ENCODE data around the gene EXOC3. TPM values are rescaled to one million over a fixed set of nuclear protein-coding genes. Genes with fewer than 3 reads are reported as not detected.

Gene EXOC3
- total RNA-seq, 2 donors from 2014 or later = 60.2 to 89.8 TPM

- ATAC-seq = no peak
- Mint-ChIP-seq H3K27me3 (no peaks in the 10 kb centered on the region), H3K4me3 (no peak overlapping the region), H3K36me3 (peaks cover 61% of the 10 kb centered on the region), H3K9me3 (peaks cover 8% of the 10 kb centered on the region), H3K4me1 (ENCODE audit: low read depth in 2 of 2) (peaks cover 33 to 45% of the 10 kb centered on the region in 2 donors), H3K27ac (no peak overlapping the region)
- no peak for DNase-seq (ENCODE audit: low spot score)
These were observed 12.0 kb downstream of the EXOC3 start for GRCh38 chr5:454936-455335.

GRCh38 chr5:455806-456205 lies 12.8 kb downstream of the EXOC3 start:
- DNase-seq (ENCODE audit: low spot score) (no peak), ATAC-seq (no peak)
- Mint-ChIP-seq H3K36me3 (peaks cover 55% of the 10 kb centered on the region), H3K27ac (no peak overlapping the region), H3K9me3 (peaks cover 8% of the 10 kb centered on the region), H3K27me3 (no peaks in the 10 kb centered on the region), H3K4me1 (ENCODE audit: low read depth in 2 of 2) (peaks cover 37 to 49% of the 10 kb centered on the region in 2 donors), H3K4me3 (no peak overlapping the region)

- DNase-seq (ENCODE audit: low spot score) (no peak), ATAC-seq (no peak)
- Mint-ChIP-seq H3K4me3 (no peak overlapping the region), H3K36me3 (peaks cover 48% of the 10 kb centered on the region), H3K27ac (no peak overlapping the region), H3K9me3 (peaks cover 6% of the 10 kb centered on the region), H3K27me3 (no peaks in the 10 kb centered on the region), H3K4me1 (ENCODE audit: low read depth in 2 of 2) (peaks cover 37 to 49% of the 10 kb centered on the region in 2 donors)
These were observed 13.6 kb downstream of the EXOC3 start for GRCh38 chr5:456351-457194.

GRCh38 chr5:457195-457961 lies 14.4 kb downstream of the EXOC3 start:
- ATAC-seq = no peak
- DNase-seq (ENCODE audit: low spot score) = no peak
- H3K4me1 Mint-ChIP-seq (ENCODE audit: low read depth in 2 of 2) = peaks cover 37 to 44% of the 10 kb centered on the region in 2 donors
- peaks cover 45% of the 10 kb centered on the region for H3K36me3 Mint-ChIP-seq
- H3K4me3 Mint-ChIP-seq = no peak overlapping the region
- peak overlapping the region in 1 of 2 donors; percentile 89 for H3K27ac Mint-ChIP-seq
- H3K9me3 Mint-ChIP-seq = peaks cover under 1% of the 10 kb centered on the region
- H3K27me3 Mint-ChIP-seq = no peaks in the 10 kb centered on the region

GRCh38 chr5:458547-459353 lies 15.8 kb downstream of the EXOC3 start:
- DNase-seq (ENCODE audit: low spot score) (no peak), ATAC-seq (peak; percentile 77 to 81)
- H3K27me3 Mint-ChIP-seq = no peaks in the 10 kb centered on the region
- peaks cover 31% of the 10 kb centered on the region for H3K36me3 Mint-ChIP-seq
- no peaks in the 10 kb centered on the region for H3K9me3 Mint-ChIP-seq
- peak overlapping the region; percentile 44 for H3K4me3 Mint-ChIP-seq
- peak overlapping the region; percentile 76 to 89 for H3K27ac Mint-ChIP-seq
- H3K4me1 Mint-ChIP-seq (ENCODE audit: low read depth in 2 of 2) = peaks cover 27 to 32% of the 10 kb centered on the region in 2 donors

GRCh38 chr5:459562-460272 lies 16.7 kb downstream of the EXOC3 start:
- no peaks in the 10 kb centered on the region for H3K27me3 Mint-ChIP-seq
- peaks cover 24% of the 10 kb centered on the region for H3K36me3 Mint-ChIP-seq
- ATAC-seq (no peak), DNase-seq (ENCODE audit: low spot score) (no peak)
- peaks cover 28 to 31% of the 10 kb centered on the region in 2 donors for H3K4me1 Mint-ChIP-seq (ENCODE audit: low read depth in 2 of 2)
- H3K27ac Mint-ChIP-seq = peak overlapping the region; percentile 76 to 89
- H3K9me3 Mint-ChIP-seq = no peaks in the 10 kb centered on the region
- no peak overlapping the region for H3K4me3 Mint-ChIP-seq

- Mint-ChIP-seq H3K27ac (peak overlapping the region; percentile 76 to 89), H3K4me3 (no peak overlapping the region), H3K36me3 (peaks cover 24% of the 10 kb centered on the region), H3K9me3 (no peaks in the 10 kb centered on the region), H3K27me3 (no peaks in the 10 kb centered on the region), H3K4me1 (ENCODE audit: low read depth in 2 of 2) (peaks cover 28 to 31% of the 10 kb centered on the region in 2 donors)
- ATAC-seq (no peak), DNase-seq (ENCODE audit: low spot score) (no peak)
These were observed 17.3 kb downstream of the EXOC3 start for GRCh38 chr5:460273-460625.

GRCh38 chr5:462051-462481 lies 19.1 kb downstream of the EXOC3 start:
- H3K4me3 Mint-ChIP-seq = no peak overlapping the region
- ATAC-seq = no peak
- no peaks in the 10 kb centered on the region for H3K9me3 Mint-ChIP-seq
- H3K4me1 Mint-ChIP-seq (ENCODE audit: low read depth in 2 of 2) = peaks cover 28 to 31% of the 10 kb centered on the region in 2 donors
- no peak for DNase-seq (ENCODE audit: low spot score)
- peak overlapping the region in 1 of 2 donors; percentile 37 for H3K27ac Mint-ChIP-seq
- H3K36me3 Mint-ChIP-seq = peaks cover 24% of the 10 kb centered on the region
- no peaks in the 10 kb centered on the region for H3K27me3 Mint-ChIP-seq

GRCh38 chr5:463301-463700 lies 20.3 kb downstream of the EXOC3 start:
- H3K36me3 Mint-ChIP-seq = peaks cover 20% of the 10 kb centered on the region
- H3K4me3 Mint-ChIP-seq = no peak overlapping the region
- H3K27me3 Mint-ChIP-seq = no peaks in the 10 kb centered on the region
- no peak for DNase-seq (ENCODE audit: low spot score)
- no peaks in the 10 kb centered on the region for H3K9me3 Mint-ChIP-seq
- no peak overlapping the region for H3K27ac Mint-ChIP-seq
- no peak for ATAC-seq
- peaks cover 25 to 26% of the 10 kb centered on the region in 2 donors for H3K4me1 Mint-ChIP-seq (ENCODE audit: low read depth in 2 of 2)

GRCh38 chr5:463952-464351 lies 21.0 kb downstream of the EXOC3 start:
- H3K9me3 Mint-ChIP-seq = no peaks in the 10 kb centered on the region
- H3K27ac Mint-ChIP-seq = no peak overlapping the region
- peaks cover 19 to 20% of the 10 kb centered on the region in 2 donors for H3K4me1 Mint-ChIP-seq (ENCODE audit: low read depth in 2 of 2)
- H3K36me3 Mint-ChIP-seq = peaks cover 14% of the 10 kb centered on the region
- no peak overlapping the region for H3K4me3 Mint-ChIP-seq
- DNase-seq (ENCODE audit: low spot score) (no peak), ATAC-seq (peak in 1 of 2 donors; percentile 43)
- H3K27me3 Mint-ChIP-seq = no peaks in the 10 kb centered on the region

- DNase-seq (ENCODE audit: low spot score) = no peak
- Mint-ChIP-seq H3K27me3 (no peaks in the 10 kb centered on the region), H3K9me3 (no peaks in the 10 kb centered on the region), H3K36me3 (peaks cover 13% of the 10 kb centered on the region), H3K4me1 (ENCODE audit: low read depth in 2 of 2) (peaks cover 15 to 16% of the 10 kb centered on the region in 2 donors), H3K27ac (no peak overlapping the region), H3K4me3 (no peak overlapping the region)
- ATAC-seq = no peak
These were observed 21.5 kb downstream of the EXOC3 start for GRCh38 chr5:464446-464842.

GRCh38 chr5:464843-465590 lies 22.0 kb downstream of the EXOC3 start:
- Mint-ChIP-seq H3K27ac (no peak overlapping the region), H3K9me3 (no peaks in the 10 kb centered on the region), H3K4me1 (ENCODE audit: low read depth in 2 of 2) (peaks cover 9 to 11% of the 10 kb centered on the region in 2 donors), H3K36me3 (peaks cover 7% of the 10 kb centered on the region), H3K4me3 (no peak overlapping the region), H3K27me3 (no peaks in the 10 kb centered on the region)
- no peak for DNase-seq (ENCODE audit: low spot score)
- no peak for ATAC-seq
